Testis (tissue), 2 donors: Measurements from ENCODE around the gene ARHGAP26.

Experiments used
- POLR2A ChIP-seq: fragments of 450-650 bp; IDR thresholded peaks from one replicate; pipeline ENCODE4 v1.6.1; 2017; ENCODE audit warnings: antibody characterized with exemption, mild to moderate bottlenecking, moderate library complexity
- TF ChIP-seq, protein P1 (sequence below), 3 experiments: fragments of 450-650 bp in 2 of 3; fragments of 200-600 bp in 1 of 3; sonication (generic) in 1 of 3; IDR thresholded peaks; one replicate each; pipeline ENCODE4 v1.5.1; 2016 to 2019; ENCODE audit warnings: antibody characterized with exemption in 3 of 3, mild to moderate bottlenecking in 2 of 3, moderate library complexity in 1 of 3

DNA sequence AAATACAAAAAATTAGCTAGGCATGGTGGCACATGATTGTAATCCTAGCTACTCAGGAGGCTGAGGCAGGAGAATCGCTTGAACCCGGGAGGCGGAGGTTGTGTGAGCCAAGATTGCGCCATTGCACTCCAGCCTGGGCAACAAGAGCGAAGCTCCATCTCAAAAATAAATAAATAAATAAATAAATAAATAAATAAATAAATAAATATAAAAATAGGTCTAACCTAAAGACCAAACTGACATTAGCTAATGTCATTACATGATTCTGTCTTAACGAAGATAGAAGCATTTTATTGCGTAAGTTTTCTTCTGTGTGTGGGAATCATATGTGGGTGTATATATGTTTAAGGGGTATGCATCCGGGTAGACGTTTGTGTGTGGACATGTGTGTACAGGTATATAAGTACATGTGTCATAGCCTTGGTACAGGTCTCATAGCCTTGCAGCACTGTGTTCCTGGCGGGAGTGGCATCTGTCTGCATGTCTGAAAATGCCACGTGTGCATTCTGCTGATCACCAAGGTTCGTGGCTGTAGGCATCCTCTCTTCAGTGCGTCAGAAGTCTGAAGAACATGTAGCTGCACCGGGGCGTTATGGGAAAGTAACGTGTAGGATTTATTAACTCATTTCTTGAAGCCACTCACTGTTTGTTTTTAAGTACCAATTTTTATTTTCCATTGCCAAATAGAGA is 335.2 kb downstream of the ARHGAP26 start:
- TF ChIP-seq POLR2A: no peak
- TF ChIP-seq, protein P1, sequence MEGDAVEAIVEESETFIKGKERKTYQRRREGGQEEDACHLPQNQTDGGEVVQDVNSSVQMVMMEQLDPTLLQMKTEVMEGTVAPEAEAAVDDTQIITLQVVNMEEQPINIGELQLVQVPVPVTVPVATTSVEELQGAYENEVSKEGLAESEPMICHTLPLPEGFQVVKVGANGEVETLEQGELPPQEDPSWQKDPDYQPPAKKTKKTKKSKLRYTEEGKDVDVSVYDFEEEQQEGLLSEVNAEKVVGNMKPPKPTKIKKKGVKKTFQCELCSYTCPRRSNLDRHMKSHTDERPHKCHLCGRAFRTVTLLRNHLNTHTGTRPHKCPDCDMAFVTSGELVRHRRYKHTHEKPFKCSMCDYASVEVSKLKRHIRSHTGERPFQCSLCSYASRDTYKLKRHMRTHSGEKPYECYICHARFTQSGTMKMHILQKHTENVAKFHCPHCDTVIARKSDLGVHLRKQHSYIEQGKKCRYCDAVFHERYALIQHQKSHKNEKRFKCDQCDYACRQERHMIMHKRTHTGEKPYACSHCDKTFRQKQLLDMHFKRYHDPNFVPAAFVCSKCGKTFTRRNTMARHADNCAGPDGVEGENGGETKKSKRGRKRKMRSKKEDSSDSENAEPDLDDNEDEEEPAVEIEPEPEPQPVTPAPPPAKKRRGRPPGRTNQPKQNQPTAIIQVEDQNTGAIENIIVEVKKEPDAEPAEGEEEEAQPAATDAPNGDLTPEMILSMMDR (IDR thresholded peaks at IDR 0.05): no peak
